Lung microvascular endothelial cell (primary cell): Measurements from ENCODE around the gene ZNF423. TPM values are rescaled to one million over a fixed set of nuclear protein-coding genes. Genes with fewer than 3 reads are reported as not detected.
A peak's percentile ranks its signal among the peaks of the same experiment; 100 is the strongest.
"Not testable (repeated sequence)": the region's sequence is repeated elsewhere in the genome, so short reads cannot be mapped to it uniquely, and the experiment has no call there.

Experiments used
- DNase-seq, 2 donors: peaks; one replicate each; pipeline versions ENCODE4 v3.0.0 to v3.0.0-alpha.2; 2010; ENCODE audit warnings: low read depth in 2 of 2
- total RNA-seq: library from RNA; depleted of rRNA; stranded (reverse); fragments of >200 nt; gene quantifications from 2 replicates; pipeline ENCODE4 v1.2.1, GENCODE V29; 2014

Gene ZNF423
- total RNA-seq, 1 donor from 2014 or later: 6.5 TPM

- no peak for DNase-seq
Measured at GRCh38 chr16:49516382-49517036, 339.4 kb downstream of the ZNF423 start.

- no peak for DNase-seq
Measured at GRCh38 chr16:49515861-49516260, 340.1 kb downstream of the ZNF423 start.

GRCh38 chr16:49515016-49515565 lies 340.8 kb downstream of the ZNF423 start:
- no peak for DNase-seq

GRCh38 chr16:49514073-49514980 lies 341.6 kb downstream of the ZNF423 start:
- DNase-seq: no peak

- peak in 1 of 2 donors; percentile 14 for DNase-seq
Measured at GRCh38 chr16:49513040-49513439, 342.9 kb downstream of the ZNF423 start.

- no peak for DNase-seq
Measured at GRCh38 chr16:49510654-49511305, 345.1 kb downstream of the ZNF423 start.

GRCh38 chr16:49510141-49510540 lies 345.8 kb downstream of the ZNF423 start:
- DNase-seq: no peak

- DNase-seq: not testable (repeated sequence)
Measured at GRCh38 chr16:49506058-49507013, 349.6 kb downstream of the ZNF423 start.

- DNase-seq: no peak
Measured at GRCh38 chr16:49505556-49505955, 350.4 kb downstream of the ZNF423 start.

- peak in 1 of 2 donors; percentile 20 for DNase-seq
Measured at GRCh38 chr16:49504626-49505025, 351.3 kb downstream of the ZNF423 start.

GRCh38 chr16:49504023-49504364 lies 351.9 kb downstream of the ZNF423 start:
- no peak for DNase-seq

GRCh38 chr16:49503256-49504022 lies 352.5 kb downstream of the ZNF423 start:
- DNase-seq: no peak

GRCh38 chr16:49502136-49502881 lies 353.6 kb downstream of the ZNF423 start:
- DNase-seq: no peak

- DNase-seq: no peak
Measured at GRCh38 chr16:49499869-49500610, 355.9 kb downstream of the ZNF423 start.

- DNase-seq: no peak
Measured at GRCh38 chr16:49499414-49499785, 356.5 kb downstream of the ZNF423 start.

- no peak for DNase-seq
Measured at GRCh38 chr16:49498666-49499413, 357.1 kb downstream of the ZNF423 start.

GRCh38 chr16:49498264-49498663 lies 357.6 kb downstream of the ZNF423 start:
- DNase-seq: no peak

- no peak for DNase-seq
Measured at GRCh38 chr16:49497466-49497865, 358.4 kb downstream of the ZNF423 start.
